Measurements from ENCODE around the gene IL4R. TPM values are rescaled to one million over a fixed set of nuclear protein-coding genes. Genes with fewer than 3 reads are reported as not detected.

IL4R gene
- total RNA-seq, 1 donor from 2014 or later, result 41.0 TPM

- Mint-ChIP-seq H3K27me3 (ENCODE audit: low read depth) (no peaks in the 10 kb centered on the region), H3K36me3 (ENCODE audit: low read depth) (no peaks in the 10 kb centered on the region), H3K4me1 (ENCODE audit: low read depth) (peaks cover 17% of the 10 kb centered on the region), H3K4me3 (ENCODE audit: unreplicated experiment) (no peak overlapping the region), H3K27ac (ENCODE audit: unreplicated experiment) (no peak overlapping the region), H3K9me3 (ENCODE audit: low read depth) (peaks cover 3% of the 10 kb centered on the region)
- no peak for TF ChIP-seq CTCF (IDR thresholded peaks at IDR 0.05)
- no peak for DNase-seq (ENCODE audit: low spot score)
Measured at GRCh38 chr16:27289669-27290068, 24.1 kb upstream of the IL4R start.

GRCh38 chr16:27290562-27290961 lies 23.2 kb upstream of the IL4R start:
- Mint-ChIP-seq H3K36me3 (ENCODE audit: low read depth) (no peaks in the 10 kb centered on the region), H3K4me3 (ENCODE audit: unreplicated experiment) (no peak overlapping the region), H3K27ac (ENCODE audit: unreplicated experiment) (no peak overlapping the region), H3K27me3 (ENCODE audit: low read depth) (no peaks in the 10 kb centered on the region), H3K9me3 (ENCODE audit: low read depth) (peaks cover 3% of the 10 kb centered on the region), H3K4me1 (ENCODE audit: low read depth) (peaks cover 17% of the 10 kb centered on the region)
- TF ChIP-seq CTCF (IDR thresholded peaks at IDR 0.05), result no peak
- no peak for DNase-seq (ENCODE audit: low spot score)

- TF ChIP-seq CTCF (IDR thresholded peaks at IDR 0.05), result no peak
- Mint-ChIP-seq H3K27ac (ENCODE audit: unreplicated experiment) (no peak overlapping the region), H3K9me3 (ENCODE audit: low read depth) (peaks cover 3% of the 10 kb centered on the region), H3K4me1 (ENCODE audit: low read depth) (peaks cover 12% of the 10 kb centered on the region), H3K36me3 (ENCODE audit: low read depth) (no peaks in the 10 kb centered on the region), H3K4me3 (ENCODE audit: unreplicated experiment) (no peak overlapping the region), H3K27me3 (ENCODE audit: low read depth) (no peaks in the 10 kb centered on the region)
- no peak for DNase-seq (ENCODE audit: low spot score)
Measured at GRCh38 chr16:27291106-27291505, 22.7 kb upstream of the IL4R start.

- DNase-seq (ENCODE audit: low spot score), result no peak
- Mint-ChIP-seq H3K27me3 (ENCODE audit: low read depth) (no peaks in the 10 kb centered on the region), H3K4me1 (ENCODE audit: low read depth) (peaks cover 6% of the 10 kb centered on the region), H3K9me3 (ENCODE audit: low read depth) (peaks cover 3% of the 10 kb centered on the region), H3K4me3 (ENCODE audit: unreplicated experiment) (no peak overlapping the region), H3K27ac (ENCODE audit: unreplicated experiment) (no peak overlapping the region), H3K36me3 (ENCODE audit: low read depth) (no peaks in the 10 kb centered on the region)
- TF ChIP-seq CTCF (IDR thresholded peaks at IDR 0.05), result no peak
Measured at GRCh38 chr16:27291722-27292240, 22.0 kb upstream of the IL4R start.

- H3K4me3 Mint-ChIP-seq (ENCODE audit: unreplicated experiment), result no peak overlapping the region
- no peak for DNase-seq (ENCODE audit: low spot score)
- no peaks in the 10 kb centered on the region for H3K27me3 Mint-ChIP-seq (ENCODE audit: low read depth)
- H3K9me3 Mint-ChIP-seq (ENCODE audit: low read depth), result no peaks in the 10 kb centered on the region
- no peaks in the 10 kb centered on the region for H3K36me3 Mint-ChIP-seq (ENCODE audit: low read depth)
- TF ChIP-seq CTCF (IDR thresholded peaks at IDR 0.05), result no peak
- H3K4me1 Mint-ChIP-seq (ENCODE audit: low read depth), result no peaks in the 10 kb centered on the region
- H3K27ac Mint-ChIP-seq (ENCODE audit: unreplicated experiment), result no peak overlapping the region
Measured at GRCh38 chr16:27293343-27293742, 20.4 kb upstream of the IL4R start.

Data from chondrocyte (in vitro differentiated cells).